A673 (cell line): ENCODE results near the gene PIEZO1. TPM values are rescaled to one million over a fixed set of nuclear protein-coding genes. Genes with fewer than 3 reads are reported as not detected.

Experiments used
- BruUV-seq: library from RNA; stranded (reverse); fragments of 400-500 nt; replicated peaks from 2 replicates; lab custom pipeline; 2021; lab: Mats Ljungman, UMichigan
- CTCF ChIA-PET: fragments of 300-600 bp; sonication (Branson Sonifier 250); formaldehyde crosslinking; loops from one replicate; lab custom pipeline; 2022; ENCODE audit warnings: antibody characterized with exemption; lab: Charles Lee
- POLR2A ChIA-PET: fragments of 300-600 bp; sonication (Branson Sonifier 250); formaldehyde crosslinking; loops from one replicate; lab custom pipeline; 2022; ENCODE audit warnings: antibody characterized with exemption; ENCODE audit not compliant: low non-redundant PET; lab: Charles Lee
- DNase-seq: peaks from one replicate; pipeline ENCODE4 v3.0.0-alpha.2; 2015; ENCODE audit warnings: low spot score
- H3K27ac ChIP-seq: fragments of 200-600 bp; sonication (generic); 2 replicates; pipeline ENCODE4 v1.5.1; 2016; ENCODE audit warnings: mixed run types, low read depth, mild to moderate bottlenecking, mixed read lengths, antibody characterized with exemption, low read length; ENCODE audit not compliant: poor library complexity, severe bottlenecking
- H3K27me3 ChIP-seq: fragments of 200-600 bp; sonication (generic); replicated peaks from 2 replicates; pipeline ENCODE4 v1.6.1; 2017; ENCODE audit warnings: mixed run types, low read depth, mild to moderate bottlenecking, mixed read lengths, antibody characterized with exemption, low read length; ENCODE audit not compliant: insufficient read depth, poor library complexity
- H3K36me3 ChIP-seq: fragments of 200-600 bp; sonication (generic); 2 replicates; pipeline ENCODE4 v1.6.1; 2016; ENCODE audit warnings: mixed run types, mild to moderate bottlenecking, mixed read lengths, antibody characterized with exemption, low read length; ENCODE audit not compliant: insufficient read depth, poor library complexity, severe bottlenecking
- H3K4me1 ChIP-seq: fragments of 200-600 bp; sonication (generic); 2 replicates; pipeline ENCODE4 v1.6.1; 2017; ENCODE audit warnings: mixed run types, mild to moderate bottlenecking, mixed read lengths, antibody characterized with exemption, low read length; ENCODE audit not compliant: insufficient read depth, poor library complexity, severe bottlenecking
- H3K4me3 ChIP-seq: fragments of 200-600 bp; sonication (generic); 2 replicates; pipeline ENCODE4 v1.5.1; 2016; ENCODE audit warnings: low read depth, mixed run types, mild to moderate bottlenecking, mixed read lengths, low read length; ENCODE audit not compliant: poor library complexity, severe bottlenecking
- H3K9me3 ChIP-seq: fragments of 200-600 bp; sonication (generic); 2 replicates; pipeline ENCODE4 v1.6.1; 2016; ENCODE audit warnings: mixed run types, low read depth, mild to moderate bottlenecking, mixed read lengths, antibody characterized with exemption, low read length; ENCODE audit not compliant: poor library complexity, severe bottlenecking
- CTCF ChIP-seq: fragments of 300-800, 200-600 bp; sonication (generic); conservative IDR thresholded peaks from 2 replicates; pipeline ENCODE4 v1.5.1; 2017; ENCODE audit warnings: low read depth, mild to moderate bottlenecking, antibody characterized with exemption, low read length, moderate library complexity, mixed read lengths
- EZH2 ChIP-seq: fragments of 200-600 bp; sonication (generic); IDR thresholded peaks from 2 replicates; pipeline ENCODE4 v1.6.1; 2017; ENCODE audit warnings: borderline replicate concordance, low read depth, mild to moderate bottlenecking, mixed read lengths, antibody characterized with exemption, low read length; ENCODE audit not compliant: poor library complexity, severe bottlenecking
- intact Hi-C: fragments of 100-400 bp; cut with micrococcal nuclease; formaldehyde crosslinking; loops from one replicate; pipeline ENCODE4 v1.10.0; 2022; ENCODE audit not compliant: unreplicated experiment
- total RNA-seq: library from RNA; stranded (reverse); gene quantifications from 2 replicates; pipeline ENCODE4 v1.2.3, GENCODE V29; 2021

PIEZO1 gene
- total RNA-seq, 1 experiment from 2014 or later, result 174 TPM

- H3K27ac ChIP-seq, result no peak overlapping the region
- no TSS peak for BruUV-seq
- peaks cover 5% of the 10 kb centered on the region for H3K4me1 ChIP-seq
- H3K27me3 ChIP-seq, result no peaks in the 10 kb centered on the region
- CTCF ChIA-PET, result no interaction called here
- POLR2A ChIA-PET, result no interaction called here
- intact Hi-C loops, result no loop called here
- DNase-seq, result no peak
- no peaks in the 10 kb centered on the region for H3K9me3 ChIP-seq
- H3K36me3 ChIP-seq, result peaks cover 61% of the 10 kb centered on the region
- no peak overlapping the region for H3K4me3 ChIP-seq
- no peak for TF ChIP-seq CTCF
- no peak for TF ChIP-seq EZH2
These were observed 60.0 kb downstream of the PIEZO1 start for GRCh38 chr16:88724855-88725555.

GRCh38 chr16:88723911-88724310, 61.1 kb downstream of the PIEZO1 start:
- peaks cover 72% of the 10 kb centered on the region for H3K36me3 ChIP-seq
- DNase-seq, result no peak
- H3K27me3 ChIP-seq, result no peaks in the 10 kb centered on the region
- BruUV-seq, result no TSS peak
- H3K27ac ChIP-seq, result no peak overlapping the region
- ChIA-PET POLR2A (no interaction called here), CTCF (no interaction called here)
- H3K4me3 ChIP-seq, result no peak overlapping the region
- intact Hi-C loops, result no loop called here
- peaks cover 5% of the 10 kb centered on the region for H3K4me1 ChIP-seq
- TF ChIP-seq EZH2 (no peak), CTCF (no peak)
- no peaks in the 10 kb centered on the region for H3K9me3 ChIP-seq

- TF ChIP-seq EZH2 (no peak), CTCF (no peak)
- intact Hi-C loops, result no loop called here
- ChIA-PET CTCF (no interaction called here), POLR2A (no interaction called here)
- Histone ChIP-seq H3K9me3 (no peaks in the 10 kb centered on the region), H3K36me3 (peaks cover 72% of the 10 kb centered on the region), H3K4me3 (no peak overlapping the region), H3K27me3 (no peaks in the 10 kb centered on the region), H3K27ac (no peak overlapping the region), H3K4me1 (peaks cover 5% of the 10 kb centered on the region)
- no TSS peak for BruUV-seq
- DNase-seq, result no peak
These were observed 61.5 kb downstream of the PIEZO1 start for GRCh38 chr16:88723507-88723887.
